Neural cell (in vitro differentiated cells): ENCODE measurements around the gene SLC22A6. TPM values are rescaled to one million over a fixed set of nuclear protein-coding genes. Genes with fewer than 3 reads are reported as not detected.

Experiments used
- H2AFZ ChIP-seq: fragments of 200-600, 300-800 bp; sonication (generic), shearing (Covaris generic); 2 replicates; pipeline ENCODE4 v1.6.0; 2014; ENCODE audit warnings: low read depth, mild to moderate bottlenecking, antibody characterized with exemption, low read length, moderate library complexity
- H3F3A ChIP-seq: fragments of 200-600 bp; shearing (Covaris generic); 2 replicates; pipeline ENCODE4 v1.6.1; 2016; ENCODE audit warnings: mild to moderate bottlenecking, moderate library complexity, mixed read lengths, antibody characterized with exemption, low read length; ENCODE audit not compliant: insufficient read depth, poor library complexity, severe bottlenecking
- H3K27ac ChIP-seq: fragments of 200-600, 300-800 bp; sonication (generic), shearing (Covaris generic); 2 replicates; pipeline ENCODE4 v1.5.1; 2014; ENCODE audit warnings: mild to moderate bottlenecking, low read length, moderate library complexity
- H3K27me3 ChIP-seq: fragments of 300-800, 200-600 bp; sonication (generic), shearing (Covaris generic); 2 replicates; pipeline ENCODE4 v1.6.0; 2014; ENCODE audit warnings: mild to moderate bottlenecking, low read depth, low read length, moderate library complexity; ENCODE audit not compliant: insufficient read depth
- H3K36me3 ChIP-seq: fragments of 300-800, 200-600 bp; sonication (generic), shearing (Covaris generic); 2 replicates; pipeline ENCODE4 v1.5.1; 2014; ENCODE audit warnings: mild to moderate bottlenecking, antibody characterized with exemption, low read length, moderate library complexity; ENCODE audit not compliant: insufficient read depth
- H3K4me2 ChIP-seq: fragments of 300-800, 200-600 bp; sonication (generic), shearing (Covaris generic); 2 replicates; pipeline ENCODE4 v1.6.0; 2014; ENCODE audit warnings: mild to moderate bottlenecking, low read length
- H3K4me3 ChIP-seq: fragments of 300-800, 200-600 bp; sonication (generic), shearing (Covaris generic); 2 replicates; pipeline ENCODE4 v1.5.1; 2014; ENCODE audit warnings: mild to moderate bottlenecking, low read length, moderate library complexity
- H3K79me2 ChIP-seq: fragments of 200-600 bp; shearing (Covaris generic); replicated peaks from 2 replicates; pipeline ENCODE4 v1.6.0; 2014; ENCODE audit warnings: mild to moderate bottlenecking, low read length, moderate library complexity; ENCODE audit not compliant: insufficient read depth
- H3K9ac ChIP-seq: fragments of 300-800, 200-600 bp; sonication (generic), shearing (Covaris generic); 2 replicates; pipeline ENCODE4 v1.6.1; 2016; ENCODE audit warnings: mild to moderate bottlenecking, low read length, mixed read lengths
- H3K9me2 ChIP-seq: fragments of 200-600 bp; shearing (Covaris generic); 2 replicates; pipeline ENCODE4 v1.6.1; 2016; ENCODE audit warnings: mild to moderate bottlenecking, low read length, mixed read lengths; ENCODE audit not compliant: insufficient read depth
- H3K9me3 ChIP-seq: fragments of 200-600, 300-800 bp; sonication (generic), shearing (Covaris generic); 2 replicates; pipeline ENCODE4 v1.6.1; 2016; ENCODE audit warnings: mild to moderate bottlenecking, mixed run types, low read length, moderate library complexity, mixed read lengths
- H4K20me1 ChIP-seq: fragments of 200-600 bp; shearing (Covaris generic); 2 replicates; pipeline ENCODE4 v1.6.1; 2016; ENCODE audit warnings: mild to moderate bottlenecking, mixed run types; ENCODE audit not compliant: insufficient read depth
- EP300 ChIP-seq: fragments of 450-650 bp; conservative IDR thresholded peaks from 2 replicates; pipeline ENCODE4 v1.6.1; 2014; ENCODE audit warnings: antibody characterized with exemption, mild to moderate bottlenecking, moderate library complexity; ENCODE audit not compliant: poor library complexity, severe bottlenecking
- EZH2 ChIP-seq: fragments of 200-600, 300-800 bp; shearing (Covaris generic), sonication (generic); IDR thresholded peaks from 2 replicates; pipeline ENCODE4 v1.6.1; 2014; ENCODE audit warnings: antibody characterized with exemption, low read length, borderline replicate concordance, mild to moderate bottlenecking; ENCODE audit not compliant: insufficient read depth, poor library complexity, severe bottlenecking
- MXI1 ChIP-seq: fragments of 450-650 bp; conservative IDR thresholded peaks from 2 replicates; pipeline ENCODE4 v1.6.1; 2014; ENCODE audit warnings: antibody characterized with exemption, mild to moderate bottlenecking; ENCODE audit not compliant: poor library complexity, severe bottlenecking
- POLR2AphosphoS5 ChIP-seq: IDR thresholded peaks from 2 replicates; pipeline ENCODE4 v1.6.1; 2012
- RAD21 ChIP-seq: fragments of 450-650 bp; conservative IDR thresholded peaks from 2 replicates; pipeline ENCODE4 v1.6.1; 2014; ENCODE audit warnings: antibody characterized with exemption, mild to moderate bottlenecking, moderate library complexity
- REST ChIP-seq: IDR thresholded peaks from 2 replicates; pipeline ENCODE4 v1.6.1; 2012; ENCODE audit warnings: borderline replicate concordance
- SMC3 ChIP-seq: fragments of 450-650 bp; conservative IDR thresholded peaks from 2 replicates; pipeline ENCODE4 v1.6.1; 2014; ENCODE audit warnings: antibody characterized with exemption, mild to moderate bottlenecking, moderate library complexity; ENCODE audit not compliant: poor library complexity
- TAF1 ChIP-seq: IDR thresholded peaks from 2 replicates; pipeline ENCODE4 v1.6.1; 2012; ENCODE audit warnings: low read depth
- polyA plus RNA-seq: library from polyadenylated mRNA; depleted of rRNA; stranded (reverse); fragments of >200 nt; gene quantifications from 2 replicates; pipeline ENCODE4 v1.2.3, GENCODE V29; 2014
- TF ChIP-seq, protein P1 (sequence below): fragments of 450-650 bp; IDR thresholded peaks from 2 replicates; pipeline ENCODE4 v1.5.1; 2014; ENCODE audit warnings: antibody characterized with exemption, mild to moderate bottlenecking, moderate library complexity; ENCODE audit not compliant: poor library complexity, severe bottlenecking

SLC22A6 gene
- polyA plus RNA-seq, 1 donor from 2014 or later: not detected

DNA sequence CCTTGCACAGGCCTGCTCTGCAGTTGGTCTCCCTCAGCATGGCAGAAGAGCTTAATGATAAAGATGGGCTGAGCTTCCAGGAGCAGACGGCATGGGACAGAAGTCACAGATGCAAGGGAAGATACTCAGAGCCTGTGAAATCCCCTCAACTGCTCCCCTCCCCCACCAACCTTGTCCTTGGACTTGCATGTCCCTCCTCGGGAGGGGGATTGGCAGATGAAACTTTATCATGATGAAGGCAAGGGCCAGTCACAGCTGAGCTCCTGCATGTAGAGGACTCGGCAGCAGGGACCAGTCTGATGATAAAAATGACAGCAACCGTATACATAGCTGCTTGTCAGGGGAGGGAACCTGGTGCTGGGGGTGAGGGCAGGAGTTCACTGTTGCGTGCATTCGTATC is 37.7 kb upstream of the SLC22A6 start:
- H3K4me3 ChIP-seq: no peak overlapping the region
- H3K9me2 ChIP-seq: no peaks in the 10 kb centered on the region
- H4K20me1 ChIP-seq: no peaks in the 10 kb centered on the region
- no peak overlapping the region for H3K4me2 ChIP-seq
- H3K27me3 ChIP-seq: no peaks in the 10 kb centered on the region
- H2AFZ ChIP-seq: no peak overlapping the region
- TF ChIP-seq POLR2AphosphoS5: no peak
- no peak for TF ChIP-seq TAF1
- TF ChIP-seq RAD21: no peak
- TF ChIP-seq EP300: no peak
- TF ChIP-seq, protein P1, sequence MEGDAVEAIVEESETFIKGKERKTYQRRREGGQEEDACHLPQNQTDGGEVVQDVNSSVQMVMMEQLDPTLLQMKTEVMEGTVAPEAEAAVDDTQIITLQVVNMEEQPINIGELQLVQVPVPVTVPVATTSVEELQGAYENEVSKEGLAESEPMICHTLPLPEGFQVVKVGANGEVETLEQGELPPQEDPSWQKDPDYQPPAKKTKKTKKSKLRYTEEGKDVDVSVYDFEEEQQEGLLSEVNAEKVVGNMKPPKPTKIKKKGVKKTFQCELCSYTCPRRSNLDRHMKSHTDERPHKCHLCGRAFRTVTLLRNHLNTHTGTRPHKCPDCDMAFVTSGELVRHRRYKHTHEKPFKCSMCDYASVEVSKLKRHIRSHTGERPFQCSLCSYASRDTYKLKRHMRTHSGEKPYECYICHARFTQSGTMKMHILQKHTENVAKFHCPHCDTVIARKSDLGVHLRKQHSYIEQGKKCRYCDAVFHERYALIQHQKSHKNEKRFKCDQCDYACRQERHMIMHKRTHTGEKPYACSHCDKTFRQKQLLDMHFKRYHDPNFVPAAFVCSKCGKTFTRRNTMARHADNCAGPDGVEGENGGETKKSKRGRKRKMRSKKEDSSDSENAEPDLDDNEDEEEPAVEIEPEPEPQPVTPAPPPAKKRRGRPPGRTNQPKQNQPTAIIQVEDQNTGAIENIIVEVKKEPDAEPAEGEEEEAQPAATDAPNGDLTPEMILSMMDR: no peak
- no peak for TF ChIP-seq EZH2
- no peak for TF ChIP-seq MXI1
- no peak for TF ChIP-seq REST
- no peak for TF ChIP-seq SMC3
- H3K27ac ChIP-seq: no peak overlapping the region
- no peaks in the 10 kb centered on the region for H3K36me3 ChIP-seq
- no peak overlapping the region for H3K9ac ChIP-seq
- no peaks in the 10 kb centered on the region for H3K9me3 ChIP-seq
- H3F3A ChIP-seq: no peaks in the 10 kb centered on the region
- no peaks in the 10 kb centered on the region for H3K79me2 ChIP-seq

DNA sequence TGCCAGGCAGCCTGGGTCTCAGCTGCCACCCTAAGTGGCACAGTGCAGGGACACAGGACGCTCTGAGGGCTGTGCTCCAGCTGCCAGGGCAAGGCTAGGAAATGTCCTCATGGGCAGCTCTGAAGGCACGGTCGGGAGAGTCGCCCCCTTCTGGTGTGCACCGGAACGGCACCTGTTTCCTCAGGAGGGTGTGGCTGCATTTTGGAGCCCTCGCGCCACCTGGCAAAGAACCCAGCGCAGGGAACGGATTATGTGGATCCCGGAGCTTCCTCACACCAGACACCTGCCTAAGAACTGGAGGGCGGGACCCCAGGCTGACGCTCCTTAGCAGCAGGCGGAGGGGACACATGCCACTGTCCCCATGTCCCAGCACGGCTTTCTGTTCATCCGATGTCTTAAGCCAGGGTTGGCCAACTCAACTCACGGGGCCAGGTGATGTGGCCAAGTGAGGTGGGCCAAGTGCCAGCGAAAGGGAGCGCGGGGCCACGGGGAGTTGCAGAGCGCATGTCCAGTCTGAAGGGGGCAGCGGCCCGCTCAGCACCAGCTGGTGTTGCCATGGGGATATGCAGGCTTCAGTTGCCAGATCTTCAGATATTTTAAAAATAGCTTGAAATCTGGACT is 36.0 kb upstream of the SLC22A6 start:
- H3K4me3 ChIP-seq: no peak overlapping the region
- H3F3A ChIP-seq: no peaks in the 10 kb centered on the region
- no peaks in the 10 kb centered on the region for H3K9me2 ChIP-seq
- no peak overlapping the region for H3K4me2 ChIP-seq
- no peak overlapping the region for H3K9ac ChIP-seq
- no peaks in the 10 kb centered on the region for H3K79me2 ChIP-seq
- TF ChIP-seq SMC3: no peak
- TF ChIP-seq RAD21: no peak
- no peak for TF ChIP-seq POLR2AphosphoS5
- no peak for TF ChIP-seq TAF1
- no peak for TF ChIP-seq EZH2
- TF ChIP-seq, protein P1: no peak
- no peak for TF ChIP-seq REST
- TF ChIP-seq MXI1: no peak
- no peak for TF ChIP-seq EP300
- H3K27ac ChIP-seq: no peak overlapping the region
- no peaks in the 10 kb centered on the region for H4K20me1 ChIP-seq
- H3K27me3 ChIP-seq: no peaks in the 10 kb centered on the region
- no peaks in the 10 kb centered on the region for H3K9me3 ChIP-seq
- H3K36me3 ChIP-seq: no peaks in the 10 kb centered on the region
- H2AFZ ChIP-seq: no peak overlapping the region
